CD4-positive, alpha-beta T cell treated with Interleukin-6 for 4 hours (primary cell): Measurements from ENCODE around the gene SLC2A11.
"Not testable (repeated sequence)": the region's sequence is repeated elsewhere in the genome, so short reads cannot be mapped to it uniquely, and the experiment has no call there.

ENCODE experiments used
- DNase-seq: peaks from one replicate; pipeline ENCODE4 v3.0.0-alpha.2; 2020; ENCODE audit warnings: mixed read lengths

The SLC2A11 gene

GRCh38 chr22:23847991-23848864 lies 9.4 kb upstream of the SLC2A11 start:
- DNase-seq, result no peak

- peak; percentile 87 for DNase-seq
These were observed 8.4 kb upstream of the SLC2A11 start for GRCh38 chr22:23849009-23850006.

GRCh38 chr22:23850136-23850611 lies 7.5 kb upstream of the SLC2A11 start:
- no peak for DNase-seq

- peak; percentile 21 for DNase-seq
These were observed 712 bp upstream of the SLC2A11 start for GRCh38 chr22:23856721-23857605.

GRCh38 chr22:23858484-23858815 lies 775 bp downstream of the SLC2A11 start:
- DNase-seq, result no peak

- no peak for DNase-seq
These were observed 1.5 kb downstream of the SLC2A11 start for GRCh38 chr22:23859201-23859600.

GRCh38 chr22:23860187-23860586 lies 2.5 kb downstream of the SLC2A11 start:
- not testable (repeated sequence) for DNase-seq

GRCh38 chr22:23862103-23862502 lies 4.4 kb downstream of the SLC2A11 start:
- DNase-seq, result peak; percentile 44

- DNase-seq, result not testable (repeated sequence)
These were observed 7.0 kb downstream of the SLC2A11 start for GRCh38 chr22:23864499-23865154.

- no peak for DNase-seq
These were observed 10.9 kb downstream of the SLC2A11 start for GRCh38 chr22:23868580-23868979.

GRCh38 chr22:23874871-23875270 lies 17.2 kb downstream of the SLC2A11 start:
- DNase-seq, result no peak

GRCh38 chr22:23875801-23876200 lies 18.1 kb downstream of the SLC2A11 start:
- DNase-seq, result no peak

GRCh38 chr22:23877566-23877965 lies 19.9 kb downstream of the SLC2A11 start:
- DNase-seq, result no peak

GRCh38 chr22:23878219-23878618 lies 20.5 kb downstream of the SLC2A11 start:
- no peak for DNase-seq

GRCh38 chr22:23882370-23882769 lies 24.7 kb downstream of the SLC2A11 start:
- no peak for DNase-seq

- no peak for DNase-seq
These were observed 26.0 kb downstream of the SLC2A11 start for GRCh38 chr22:23883658-23884057.

GRCh38 chr22:23884140-23884539 lies 26.5 kb downstream of the SLC2A11 start:
- no peak for DNase-seq

GRCh38 chr22:23888615-23889401 lies 31.1 kb downstream of the SLC2A11 start:
- no peak for DNase-seq

GRCh38 chr22:23889620-23890019 lies 31.9 kb downstream of the SLC2A11 start:
- no peak for DNase-seq

- DNase-seq, result no peak
These were observed 34.1 kb downstream of the SLC2A11 start for GRCh38 chr22:23891726-23892125.

- no peak for DNase-seq
These were observed 34.5 kb downstream of the SLC2A11 start for GRCh38 chr22:23892130-23892529.
